HG03571 (cell line): ENCODE data around the gene FRMD4A.
"Not testable (repeated sequence)": the region's sequence is repeated elsewhere in the genome, so short reads cannot be mapped to it uniquely, and the experiment has no call there.

Experiments used
- ATAC-seq: cut with Tn5 transposase; IDR thresholded peaks from one replicate; pipeline ENCODE4 v1.9.1; 2021; ENCODE audit not compliant: unreplicated experiment

Gene FRMD4A

DNA sequence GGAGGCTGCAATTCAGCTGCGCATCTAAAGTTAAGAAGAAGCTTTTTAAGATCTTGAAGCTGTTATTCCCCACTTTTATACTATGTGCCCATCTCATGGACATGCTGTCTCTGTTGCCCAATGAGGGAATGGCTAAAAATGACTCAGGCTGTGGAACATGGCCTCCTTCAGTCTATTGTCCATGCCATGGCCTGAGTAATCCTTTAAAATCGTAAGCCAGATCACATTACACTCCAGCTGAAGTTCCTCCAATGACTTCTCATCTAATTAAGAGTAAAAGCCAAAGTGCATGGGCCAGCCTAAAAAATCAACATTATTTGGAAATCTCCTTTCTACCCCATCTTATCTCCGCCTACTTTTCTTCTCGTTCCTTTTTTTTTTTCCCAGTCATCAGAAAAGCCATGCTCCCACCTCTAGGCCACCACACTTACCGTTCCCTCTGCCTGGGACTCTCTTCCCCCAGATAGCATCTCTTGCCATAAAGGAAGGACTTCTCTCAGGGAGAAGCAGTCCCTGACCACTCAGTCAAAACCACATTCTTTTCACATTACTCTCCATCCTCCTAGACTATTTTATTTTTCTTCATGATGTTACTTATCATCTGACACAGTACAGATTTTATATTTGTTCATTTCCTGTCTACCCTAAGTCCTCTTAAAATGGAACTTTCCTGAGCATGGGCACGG lies 406.5 kb downstream of the FRMD4A start:
- ATAC-seq: no peak

DNA sequence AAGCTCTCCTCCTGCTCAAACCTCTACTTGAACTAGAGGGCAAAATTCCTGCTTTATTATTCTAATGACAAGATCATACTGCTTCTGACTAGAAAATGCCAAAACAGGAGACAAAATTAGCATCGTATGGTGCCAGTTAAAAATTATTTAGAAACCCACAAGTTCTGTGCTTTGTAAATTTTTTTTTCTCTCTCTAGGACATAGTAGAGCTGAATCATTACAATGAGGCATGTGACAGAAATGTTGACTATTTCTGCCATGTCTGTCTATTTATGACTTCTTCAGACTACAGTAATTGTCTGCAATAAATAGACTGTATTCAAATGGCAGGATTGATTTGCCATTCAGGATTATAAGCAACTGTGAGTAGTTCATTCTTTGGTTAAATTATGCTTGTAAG lies 408.1 kb downstream of the FRMD4A start:
- no peak for ATAC-seq

DNA sequence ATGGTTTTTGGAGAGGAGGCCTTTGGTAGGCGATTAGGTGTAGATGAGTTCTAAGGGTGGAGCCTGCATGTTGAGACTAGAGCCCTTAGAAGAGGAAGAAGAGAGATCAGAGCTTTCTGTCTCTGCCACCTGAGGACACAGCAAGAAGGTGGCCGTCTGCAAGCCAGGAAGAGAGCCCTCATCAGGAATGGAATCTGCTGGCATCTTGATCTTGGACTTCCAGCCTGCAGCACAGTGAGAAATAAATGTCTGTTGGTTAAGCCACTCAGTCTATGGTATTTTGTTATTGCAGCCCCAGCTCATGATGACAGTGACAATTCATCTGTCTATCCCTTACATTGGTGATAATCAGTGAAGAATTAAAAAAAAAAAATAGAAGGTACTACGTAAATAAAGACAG lies 408.8 kb downstream of the FRMD4A start:
- no peak for ATAC-seq

DNA sequence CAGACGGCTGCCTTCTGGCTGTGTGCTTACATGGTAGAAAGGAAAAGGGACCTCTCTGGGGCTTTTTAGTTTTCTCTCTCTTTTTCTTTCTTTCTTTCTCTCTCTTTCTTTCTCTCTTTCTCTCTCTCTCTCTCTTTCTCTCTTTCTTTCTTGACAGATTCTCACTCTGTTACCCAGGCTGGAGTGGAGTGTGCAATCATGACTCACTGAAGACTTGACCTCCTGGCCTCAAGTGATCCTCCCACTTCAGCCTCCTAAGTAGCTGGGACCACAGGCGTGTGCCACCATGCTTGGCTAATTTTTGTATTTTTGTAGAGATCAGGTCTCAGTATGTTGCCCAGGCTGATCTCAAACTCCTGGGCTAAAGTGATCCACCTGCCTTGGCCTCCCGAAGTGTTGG lies 409.6 kb downstream of the FRMD4A start:
- ATAC-seq: not testable (repeated sequence)

DNA sequence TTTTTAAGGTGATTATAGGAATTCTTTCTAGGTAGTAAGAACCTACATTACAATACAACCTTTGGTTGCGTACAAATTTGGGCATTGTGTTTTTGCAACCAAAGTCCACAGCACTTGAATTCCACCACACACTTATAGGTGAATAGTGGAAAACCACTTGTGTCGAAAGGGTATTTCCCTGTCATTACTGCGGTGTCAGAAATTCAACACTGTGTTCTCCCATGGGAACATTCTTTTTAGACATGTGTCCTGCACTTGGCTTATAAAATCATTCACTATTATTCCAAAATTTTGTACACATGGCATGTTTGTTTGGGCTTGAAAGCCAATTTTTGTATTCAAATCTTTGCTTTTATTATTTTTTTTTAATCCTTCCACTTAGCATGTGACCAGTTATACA lies 410.3 kb downstream of the FRMD4A start:
- no peak for ATAC-seq

DNA sequence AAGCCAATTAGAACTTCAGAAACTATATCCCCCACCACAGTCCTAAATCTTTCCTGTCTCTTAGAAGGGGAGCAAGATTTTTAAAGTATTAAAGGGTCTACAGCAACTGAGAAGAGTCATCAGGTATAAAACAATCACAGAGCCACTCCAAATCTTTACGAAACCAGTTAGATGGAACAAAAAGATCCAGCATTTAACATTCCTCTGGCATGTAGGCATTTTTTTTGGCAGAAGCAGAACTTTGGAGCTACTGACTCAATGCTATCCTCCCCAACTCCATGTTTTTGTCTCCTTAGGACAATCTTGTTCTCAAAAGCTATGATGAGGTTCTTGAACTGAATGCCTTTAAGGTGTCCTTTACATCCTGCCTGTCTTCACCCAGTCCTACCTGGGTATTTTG lies 410.7 kb downstream of the FRMD4A start:
- no peak for ATAC-seq

DNA sequence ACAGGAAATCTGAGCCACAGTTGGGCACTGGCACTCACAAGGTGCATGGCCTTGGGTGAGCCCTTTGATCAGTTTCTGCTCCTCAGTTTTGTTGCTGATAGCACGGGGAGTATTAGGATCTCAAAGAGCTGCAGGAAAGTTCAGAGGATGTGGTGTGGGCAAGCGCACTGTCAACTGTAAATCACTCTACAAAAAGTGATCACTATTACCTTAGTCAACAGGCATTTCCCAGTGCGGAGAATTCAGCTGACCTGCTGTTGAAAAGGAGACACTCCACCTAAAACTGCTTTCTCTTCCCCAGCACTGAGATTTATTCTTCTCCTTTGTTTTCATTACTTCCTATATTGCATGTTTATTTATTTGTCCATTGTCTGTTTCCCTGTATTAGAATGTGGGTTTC lies 412.9 kb downstream of the FRMD4A start:
- ATAC-seq: no peak

DNA sequence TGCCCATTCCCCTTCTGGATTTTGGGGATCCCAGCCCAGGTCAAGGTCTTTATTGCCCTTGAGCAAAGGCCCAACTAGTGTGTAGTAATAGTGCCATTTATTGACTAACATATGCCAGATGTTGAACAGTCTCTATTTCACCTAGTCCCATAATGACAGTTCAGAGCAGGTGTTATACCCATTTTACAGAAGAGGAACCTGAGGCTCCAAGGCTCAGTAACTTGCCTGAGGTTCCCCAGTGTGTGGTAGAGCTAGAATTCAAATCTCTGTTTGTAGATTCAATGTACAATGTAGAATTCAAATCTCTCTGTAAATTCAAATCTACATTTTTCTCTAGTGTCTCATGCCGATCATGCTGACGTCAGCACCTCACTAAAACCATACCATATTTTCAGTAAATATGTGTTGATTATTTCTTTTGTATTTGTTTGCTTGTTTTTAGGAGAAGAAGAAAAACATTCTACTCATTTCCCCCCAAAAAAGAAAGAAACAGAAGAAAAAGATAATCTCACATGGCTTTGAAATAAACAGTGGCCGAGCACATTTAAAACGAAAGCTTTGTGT lies 414.3 kb downstream of the FRMD4A start:
- ATAC-seq: no peak

DNA sequence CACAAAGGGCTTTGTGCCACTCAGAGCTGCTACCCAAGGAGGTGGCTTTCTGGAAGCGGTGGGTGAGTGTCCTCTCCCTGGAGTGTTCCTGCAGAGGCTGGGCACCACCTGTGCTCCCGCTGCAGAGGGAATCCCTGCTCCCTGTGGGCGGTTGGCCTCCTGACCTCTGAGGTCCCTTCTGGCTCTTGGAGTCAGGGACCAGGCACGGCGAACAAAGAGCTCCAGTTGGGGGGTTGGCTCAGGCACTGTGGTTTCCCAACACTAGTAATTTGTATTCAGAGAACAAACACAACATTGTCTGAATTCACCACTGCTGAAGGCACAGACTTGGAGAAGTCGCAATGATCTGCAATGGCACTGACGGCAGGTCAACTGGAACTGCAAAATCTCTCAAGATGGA lies 415.0 kb downstream of the FRMD4A start:
- no peak for ATAC-seq

DNA sequence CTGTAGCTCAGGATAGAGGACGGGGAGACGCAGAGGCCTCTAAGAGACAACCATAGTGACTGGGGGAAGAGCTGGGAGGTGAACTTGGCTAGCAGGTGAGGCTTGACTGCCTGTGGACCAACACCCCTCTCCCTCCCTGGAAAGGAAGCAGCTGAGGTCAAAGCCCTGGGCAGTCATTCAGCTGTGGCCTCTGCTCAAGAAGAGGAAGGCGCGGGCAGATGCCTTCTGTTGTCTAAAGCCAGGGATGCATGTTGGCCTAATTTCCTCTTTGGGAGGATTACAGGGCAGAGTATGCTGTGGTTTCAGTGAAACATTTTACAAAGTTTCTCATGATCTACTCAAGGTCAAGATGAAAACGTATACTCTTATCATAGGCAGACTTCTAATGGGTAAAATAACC lies 416.8 kb downstream of the FRMD4A start:
- ATAC-seq: no peak

DNA sequence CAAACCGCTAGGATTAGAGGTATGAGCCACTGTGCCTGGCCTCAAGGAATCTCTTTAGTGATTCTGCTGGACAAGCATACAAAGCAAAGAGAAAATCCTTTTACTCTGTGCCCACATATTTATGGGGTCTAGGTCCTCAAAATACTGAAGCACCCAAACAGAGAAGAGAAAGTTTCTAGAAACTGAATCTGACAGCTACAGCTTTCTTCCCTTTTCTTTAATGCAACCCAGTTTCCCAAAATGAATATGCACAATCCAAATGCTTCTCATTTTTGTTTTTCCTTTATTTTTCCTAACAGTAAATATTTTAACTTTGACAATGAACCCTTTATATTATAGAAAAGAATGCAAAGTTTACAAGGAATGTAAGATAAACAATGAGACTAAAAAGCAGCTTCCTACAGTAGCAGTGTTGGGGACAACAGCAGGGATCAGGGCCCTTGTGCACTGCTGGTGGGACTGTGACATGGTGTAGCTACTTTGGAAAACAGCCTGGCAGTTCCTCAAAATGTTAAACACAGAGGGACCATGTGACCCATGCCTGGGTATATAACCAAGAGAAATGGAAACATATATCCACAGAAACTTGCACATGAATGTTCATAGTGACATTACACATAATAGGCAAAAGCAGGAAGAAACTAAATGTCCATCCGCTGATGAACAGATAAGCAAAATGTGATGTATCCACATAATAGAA lies 418.8 kb downstream of the FRMD4A start:
- ATAC-seq: no peak

DNA sequence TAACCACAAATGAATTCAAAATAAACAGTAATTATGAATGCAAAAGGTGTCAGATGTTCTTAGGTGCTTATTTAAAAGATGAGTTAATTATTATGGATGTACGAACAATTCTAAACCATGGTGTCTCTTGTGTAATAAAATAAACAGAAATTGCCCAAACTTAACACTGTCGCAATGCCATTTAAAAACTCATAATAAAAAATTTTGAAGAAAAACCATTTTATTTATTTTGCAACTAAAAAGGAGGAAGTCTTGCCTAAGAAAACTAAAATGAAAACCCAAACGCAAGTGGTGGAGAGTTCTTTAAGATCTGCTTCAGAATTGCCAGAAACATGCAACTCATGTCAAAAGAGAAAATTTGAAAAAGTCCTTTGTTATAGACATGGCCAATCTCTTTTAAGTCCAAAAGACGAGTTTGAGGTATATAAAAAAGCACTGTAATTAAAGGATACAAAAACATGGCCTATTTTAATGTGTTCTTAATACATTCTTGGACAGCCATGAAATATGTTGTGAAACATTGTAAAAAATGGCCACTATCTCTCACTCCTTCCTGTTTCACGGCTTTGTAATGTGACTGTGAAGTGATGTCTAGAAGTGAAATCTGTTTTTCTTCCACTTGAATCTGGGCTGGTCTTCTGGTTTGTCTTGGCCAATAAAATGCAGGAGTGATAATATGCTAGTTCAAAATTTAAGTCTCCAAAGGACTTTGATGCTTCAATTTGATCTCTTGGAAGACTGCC lies 421.0 kb downstream of the FRMD4A start:
- no peak for ATAC-seq

DNA sequence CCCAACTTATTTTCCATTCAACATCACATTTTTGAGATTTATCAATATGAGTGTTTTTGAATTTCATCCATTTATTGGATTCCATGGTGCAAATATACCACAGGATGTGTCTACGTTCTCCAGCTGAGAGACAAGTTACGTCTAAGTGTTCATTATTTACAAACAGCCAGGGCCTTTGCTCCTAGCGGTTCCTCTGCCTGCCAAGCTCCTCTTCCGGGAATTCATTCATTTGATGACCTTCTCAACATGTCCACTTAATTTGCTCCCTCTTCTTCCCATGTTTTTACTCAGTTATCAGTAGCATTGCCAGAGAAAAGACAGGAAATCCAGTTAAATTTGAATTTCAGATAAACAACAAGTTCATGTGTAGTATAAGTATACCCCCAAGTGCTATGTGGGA lies 422.2 kb downstream of the FRMD4A start:
- no peak for ATAC-seq

DNA sequence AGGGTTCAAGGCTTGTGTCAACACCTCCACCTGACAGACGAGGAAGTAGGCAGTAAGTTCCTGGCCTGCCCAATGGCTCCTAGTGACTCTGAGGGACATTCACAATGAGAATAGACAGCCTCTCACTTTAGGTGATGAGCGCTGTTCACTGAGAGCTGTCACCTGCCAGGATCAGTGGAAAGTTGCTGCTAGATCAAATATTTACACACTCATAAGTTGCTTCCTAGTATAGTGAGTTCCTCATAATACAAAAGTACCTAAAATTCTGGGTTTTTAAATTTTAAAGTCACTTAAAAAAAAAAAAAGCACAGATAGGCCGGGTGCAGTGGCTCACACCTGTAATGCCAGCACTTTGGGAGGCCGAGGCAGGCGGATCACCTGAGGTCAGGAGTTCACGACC lies 423.2 kb downstream of the FRMD4A start:
- no peak for ATAC-seq

DNA sequence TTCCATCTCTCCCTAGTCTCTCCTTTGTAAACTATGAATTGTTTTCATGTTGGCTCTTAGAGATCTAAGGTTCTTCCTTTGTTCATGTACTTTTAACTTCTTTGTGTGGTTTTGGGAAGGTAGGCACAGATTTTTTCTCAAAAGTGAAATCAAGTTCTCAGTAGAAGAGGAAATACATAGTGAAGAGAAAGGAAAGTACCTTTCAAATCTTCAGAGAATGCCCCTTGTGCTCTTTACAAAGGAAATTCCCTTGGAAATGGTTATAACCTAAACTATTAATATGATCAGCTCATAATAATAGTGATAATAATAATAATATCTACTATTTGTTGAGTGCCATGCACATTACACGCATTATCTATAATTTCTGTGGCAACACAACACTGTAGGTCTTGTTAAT lies 425.4 kb downstream of the FRMD4A start:
- no peak for ATAC-seq

DNA sequence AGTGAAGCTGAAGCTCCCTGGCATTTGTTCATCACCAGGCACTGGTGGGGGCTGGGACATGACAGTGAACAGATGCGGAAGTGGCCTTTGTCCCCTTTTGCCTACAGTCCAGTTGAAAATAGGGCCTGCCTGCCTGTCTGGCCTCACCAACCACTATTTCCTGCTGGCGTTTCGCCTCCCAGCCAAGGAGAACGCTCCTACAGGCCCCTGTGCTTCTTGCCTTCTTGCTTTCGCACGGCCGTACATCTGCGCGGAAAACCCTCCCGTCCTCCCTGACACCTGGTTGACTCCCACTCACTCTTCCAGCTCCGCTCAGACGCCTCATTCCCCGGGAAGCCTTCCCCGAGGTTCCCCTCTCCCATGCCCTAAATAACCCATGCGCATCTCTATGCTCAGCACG lies 426.7 kb downstream of the FRMD4A start:
- no peak for ATAC-seq

DNA sequence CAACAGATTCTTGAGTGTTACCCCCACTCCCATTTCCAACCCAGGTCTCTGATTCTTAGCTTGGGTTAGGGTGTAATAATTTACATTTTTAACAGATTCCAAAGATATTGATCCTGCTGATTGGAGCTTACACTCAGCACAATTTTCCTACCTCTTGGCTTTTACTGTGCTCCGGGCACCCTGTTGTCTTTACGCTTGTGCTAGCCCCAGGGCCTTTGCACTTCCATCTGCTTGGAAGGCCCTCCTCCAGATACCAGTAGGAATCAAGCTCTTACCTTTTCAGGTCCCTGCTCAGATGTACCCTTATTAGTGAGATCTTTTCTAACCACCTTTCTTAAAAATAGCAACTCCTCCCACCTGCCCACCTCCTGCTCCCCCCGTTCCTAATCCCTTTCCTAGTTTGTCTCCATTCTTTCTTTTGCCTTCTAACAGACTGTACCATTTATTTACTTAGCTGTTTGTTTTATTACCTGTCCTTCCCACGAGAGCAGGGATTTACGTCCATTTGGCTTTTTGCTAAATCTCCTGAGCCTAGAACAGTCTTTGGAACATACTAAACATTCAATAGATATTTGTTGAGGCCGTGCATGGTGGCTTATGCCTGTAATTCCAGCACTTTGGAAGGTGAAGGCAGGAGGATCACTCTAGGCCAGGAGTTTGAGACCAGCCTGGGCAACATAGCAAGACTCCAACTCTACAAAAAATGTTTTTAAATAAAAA lies 427.7 kb downstream of the FRMD4A start:
- no peak for ATAC-seq

DNA sequence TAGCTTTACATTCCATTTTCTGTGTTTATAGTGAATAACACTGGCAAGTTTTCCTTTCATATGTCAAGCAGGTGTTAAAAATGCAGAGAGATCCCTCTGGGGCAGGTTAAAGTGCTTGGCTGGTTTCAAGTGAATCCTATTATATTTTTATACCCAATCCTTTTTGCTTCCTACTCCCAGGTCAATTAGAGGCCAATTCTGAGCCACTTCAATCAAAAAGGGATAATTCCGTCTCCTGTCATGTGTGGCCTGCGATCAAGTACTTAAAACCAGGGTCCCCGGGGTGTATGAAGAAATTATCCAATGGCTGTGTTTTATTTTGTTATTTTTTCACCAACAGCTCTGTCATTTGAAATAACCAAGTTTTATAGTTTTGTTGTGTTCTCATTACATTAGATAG lies 430.8 kb downstream of the FRMD4A start:
- ATAC-seq: no peak

DNA sequence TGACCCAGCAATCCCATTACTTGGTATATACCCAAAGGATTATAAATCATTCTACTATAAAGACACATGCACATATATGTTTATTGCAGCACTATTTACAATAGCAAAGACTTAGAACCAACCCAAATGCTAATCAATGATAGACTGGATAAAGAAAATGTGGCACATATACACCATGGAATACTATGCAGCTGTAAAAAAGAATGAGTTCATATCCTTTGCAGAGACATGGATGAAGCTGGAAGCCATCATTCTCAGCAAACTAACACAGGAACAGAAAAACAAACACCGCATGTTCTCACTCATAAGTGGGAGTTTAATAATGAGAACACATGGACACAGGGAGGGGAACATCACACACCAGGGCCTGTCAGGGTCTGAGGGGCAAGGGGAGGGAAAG lies 434.6 kb downstream of the FRMD4A start:
- ATAC-seq: not testable (repeated sequence)

DNA sequence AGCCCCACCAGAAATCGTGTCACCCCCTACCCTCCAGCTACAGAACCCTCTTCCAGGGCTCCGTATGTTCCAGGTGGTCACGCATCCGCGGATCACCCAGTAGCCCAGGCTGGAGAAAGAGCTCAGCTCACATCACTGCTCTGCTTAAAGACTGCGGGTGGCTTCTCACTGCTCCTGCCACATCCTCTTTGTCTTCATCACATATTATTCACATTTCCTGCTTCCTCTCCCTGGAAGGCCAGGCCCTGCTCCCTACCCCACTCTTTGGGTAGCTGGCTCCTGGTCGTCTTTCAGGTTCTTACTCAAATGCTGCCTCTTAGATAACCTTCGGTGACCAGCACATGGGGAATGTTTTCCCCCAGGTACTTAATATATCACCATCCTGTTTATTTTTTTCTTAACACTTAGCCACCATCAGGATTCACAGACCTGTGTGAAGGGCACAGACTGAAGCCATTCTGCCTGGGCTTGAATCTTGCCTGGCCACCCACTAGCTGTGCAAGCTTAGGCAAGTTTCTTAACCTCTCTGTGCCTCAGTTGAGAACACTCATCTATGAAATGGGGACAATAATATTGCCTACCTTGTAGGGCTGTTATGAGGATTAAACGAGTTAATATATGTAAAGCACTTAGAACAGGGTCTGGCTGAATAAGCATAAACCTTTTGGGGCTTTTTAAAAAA lies 436.2 kb downstream of the FRMD4A start:
- ATAC-seq: no peak

DNA sequence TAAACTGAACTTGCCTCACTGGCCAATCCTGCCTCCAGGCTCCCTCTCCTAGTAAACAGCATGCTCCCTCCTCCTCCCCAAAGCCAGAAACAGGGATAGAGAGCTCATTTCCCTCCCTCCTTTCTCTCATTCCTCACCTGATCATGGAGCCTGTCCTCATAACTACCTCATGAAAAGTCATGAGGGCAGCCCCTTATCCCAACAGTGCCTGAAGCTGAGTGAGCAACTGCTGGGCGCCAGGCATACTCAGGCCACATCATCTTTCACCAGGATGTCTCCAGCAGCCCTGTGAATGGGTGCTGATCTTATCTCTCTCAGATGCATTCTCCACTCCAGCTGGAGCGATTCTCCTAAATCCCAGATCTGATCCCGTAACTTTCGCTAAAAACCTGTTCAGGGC lies 436.8 kb downstream of the FRMD4A start:
- ATAC-seq: no peak
